Activated CD8-positive, alpha-beta memory T cell treated with anti-CD3 and anti-CD28 coated beads for 36 hours (primary cell): ENCODE results near the gene DHX34. TPM values are rescaled to one million over a fixed set of nuclear protein-coding genes. Genes with fewer than 3 reads are reported as not detected.
"Not testable (repeated sequence)": the region's sequence is repeated elsewhere in the genome, so short reads cannot be mapped to it uniquely, and the experiment has no call there.

Experiments used
- CTCF ChIA-PET: fragments of 350-600 bp; sonication (Branson Sonifier 250); formaldehyde crosslinking; loops from one replicate; lab custom pipeline; 2021; ENCODE audit warnings: antibody characterized with exemption; lab: Charles Lee
- POLR2A ChIA-PET: fragments of 350-600 bp; sonication (Branson Sonifier 250); formaldehyde crosslinking; loops from one replicate; lab custom pipeline; 2021; ENCODE audit warnings: antibody characterized with exemption; lab: Charles Lee
- total RNA-seq, 2 experiments: library from RNA; stranded (reverse); gene quantifications; one replicate each; pipeline ENCODE4 v1.2.3, GENCODE V29; 2021

Gene DHX34
- total RNA-seq: 10 to 100 TPM; 22.3 to 23.3 TPM

GRCh38 chr19:47348819-47349795 lies at the start of gene DHX34:
DHX34 (plus strand) TSS chr19:47349315; CDS start chr19:47353031, 3,716 bp downstream.
- CTCF ChIA-PET: interaction anchor here (0.5 to 2.4 kb wide), 17 partner anchors 8 to 824 kb away, joined by 3 to 11 read pairs (median 5); partner anchors contain the start of gene ZC3H4
- POLR2A ChIA-PET: interaction anchor here (0.5 to 1.5 kb wide), 7 partner anchors 68 to 301 kb away, joined by 3 to 6 read pairs (median 4); partner anchors contain the start of gene ZC3H4

- POLR2A ChIA-PET: not testable (repeated sequence)
- CTCF ChIA-PET: interaction anchor here (1.2 kb wide), 1 partner anchor 90 kb away, joined by 4 read pairs; no protein-coding TSS in a partner anchor
Observed at GRCh38 chr19:47300867-47301266, 48.2 kb upstream of the DHX34 start.

- ChIA-PET CTCF (interaction anchor here (0.7 to 1.0 kb wide), 2 partner anchors 21 to 85 kb away, joined by 3 read pairs; no protein-coding TSS in a partner anchor), POLR2A (no interaction called here)
Observed at GRCh38 chr19:47302249-47302648, 46.9 kb upstream of the DHX34 start.

GRCh38 chr19:47303966-47304365 lies 45.1 kb upstream of the DHX34 start:
- ChIA-PET CTCF (interaction anchor here (0.7 to 1.2 kb wide), 3 partner anchors 8 to 856 kb away, joined by 4 to 8 read pairs (median 5); partner anchors contain the start of gene DHX34), POLR2A (no interaction called here)

- POLR2A ChIA-PET: no interaction called here
Observed at GRCh38 chr19:47305309-47305751, 43.8 kb upstream of the DHX34 start.

GRCh38 chr19:47306303-47306702 lies 42.8 kb upstream of the DHX34 start:
- ChIA-PET POLR2A (no interaction called here), CTCF (interaction anchor here (1.0 to 2.1 kb wide), 5 partner anchors 31 to 177 kb away, joined by 3 to 7 read pairs (median 6); partner anchors contain the start of gene KPTN)

More at GRCh38 chr19:47305309-47305751, 43.8 kb upstream of the DHX34 start:
- CTCF ChIA-PET: interaction anchor here (0.7 to 2.1 kb wide), 9 partner anchors 9 to 254 kb away, joined by 3 to 8 read pairs (median 5); partner anchors contain the start of genes DHX34 and KPTN

GRCh38 chr19:47309038-47309437 lies 40.1 kb upstream of the DHX34 start:
- CTCF ChIA-PET: interaction anchor here (0.7 kb wide), 1 partner anchor 228 kb away, joined by 4 read pairs; no protein-coding TSS in a partner anchor
- POLR2A ChIA-PET: no interaction called here

- ChIA-PET POLR2A (no interaction called here), CTCF (no interaction called here)
Observed at GRCh38 chr19:47309608-47310007, 39.5 kb upstream of the DHX34 start, which contains the start of gene C5AR1. C5AR1 (plus strand) TSS chr19:47309861; CDS start chr19:47309896, 35 bp downstream.

GRCh38 chr19:47310323-47310722 lies 38.8 kb upstream of the DHX34 start:
- ChIA-PET CTCF (no interaction called here), POLR2A (no interaction called here)

- ChIA-PET POLR2A (no interaction called here), CTCF (no interaction called here)
Observed at GRCh38 chr19:47310819-47311218, 38.3 kb upstream of the DHX34 start.

GRCh38 chr19:47312366-47313006 lies 36.6 kb upstream of the DHX34 start:
- CTCF ChIA-PET: interaction anchor here (0.6 kb wide), 1 partner anchor 21 kb away, joined by 4 read pairs; no protein-coding TSS in a partner anchor
- POLR2A ChIA-PET: no interaction called here

GRCh38 chr19:47313754-47314295 lies 35.3 kb upstream of the DHX34 start:
- ChIA-PET POLR2A (no interaction called here), CTCF (interaction anchor here (1.1 kb wide), 1 partner anchor 77 kb away, joined by 3 read pairs; no protein-coding TSS in a partner anchor)

GRCh38 chr19:47315125-47315821 lies 33.8 kb upstream of the DHX34 start:
- ChIA-PET CTCF (interaction anchor here (0.6 to 1.1 kb wide), 3 partner anchors 18 to 559 kb away, joined by 3 to 5 read pairs (median 4); no protein-coding TSS in a partner anchor), POLR2A (no interaction called here)

GRCh38 chr19:47316513-47316912 lies 32.6 kb upstream of the DHX34 start:
- ChIA-PET CTCF (no interaction called here), POLR2A (interaction anchor here (0.7 kb wide), 1 partner anchor 28 kb away, joined by 5 read pairs; no protein-coding TSS in a partner anchor)

- ChIA-PET CTCF (no interaction called here), POLR2A (no interaction called here)
Observed at GRCh38 chr19:47319923-47320871, 28.9 kb upstream of the DHX34 start.

- ChIA-PET CTCF (no interaction called here), POLR2A (no interaction called here)
Observed at GRCh38 chr19:47321630-47322029, 27.5 kb upstream of the DHX34 start.

- ChIA-PET CTCF (no interaction called here), POLR2A (no interaction called here)
Observed at GRCh38 chr19:47322058-47322457, 27.1 kb upstream of the DHX34 start.
